EL (cell line): ENCODE results near the gene HPSE2.
A peak's percentile ranks its signal among the peaks of the same experiment; 100 is the strongest.

ENCODE experiments used
- DNase-seq: peaks from one replicate; pipeline ENCODE4 v3.0.0-alpha.2; 2016

The HPSE2 gene

DNA sequence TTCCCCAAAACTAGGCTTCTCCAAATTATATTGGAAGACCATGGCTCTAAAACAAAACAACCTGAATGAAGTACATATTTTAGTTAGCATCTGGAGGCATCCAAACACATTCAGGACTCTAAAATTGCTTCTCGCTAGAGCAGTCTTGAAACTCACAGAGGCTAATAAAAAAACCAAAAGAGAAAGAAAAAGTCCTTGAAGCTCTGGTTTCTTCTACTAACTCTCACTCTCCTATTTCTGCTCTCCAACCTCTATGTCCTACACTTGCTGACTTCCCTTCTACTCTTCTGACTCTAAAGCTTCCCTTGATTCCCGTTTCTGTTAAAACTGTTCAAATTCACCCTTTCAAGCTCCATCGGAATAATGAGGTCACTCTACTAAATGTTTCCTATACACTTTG lies 418.3 kb downstream of the HPSE2 start:
- no peak for DNase-seq

DNA sequence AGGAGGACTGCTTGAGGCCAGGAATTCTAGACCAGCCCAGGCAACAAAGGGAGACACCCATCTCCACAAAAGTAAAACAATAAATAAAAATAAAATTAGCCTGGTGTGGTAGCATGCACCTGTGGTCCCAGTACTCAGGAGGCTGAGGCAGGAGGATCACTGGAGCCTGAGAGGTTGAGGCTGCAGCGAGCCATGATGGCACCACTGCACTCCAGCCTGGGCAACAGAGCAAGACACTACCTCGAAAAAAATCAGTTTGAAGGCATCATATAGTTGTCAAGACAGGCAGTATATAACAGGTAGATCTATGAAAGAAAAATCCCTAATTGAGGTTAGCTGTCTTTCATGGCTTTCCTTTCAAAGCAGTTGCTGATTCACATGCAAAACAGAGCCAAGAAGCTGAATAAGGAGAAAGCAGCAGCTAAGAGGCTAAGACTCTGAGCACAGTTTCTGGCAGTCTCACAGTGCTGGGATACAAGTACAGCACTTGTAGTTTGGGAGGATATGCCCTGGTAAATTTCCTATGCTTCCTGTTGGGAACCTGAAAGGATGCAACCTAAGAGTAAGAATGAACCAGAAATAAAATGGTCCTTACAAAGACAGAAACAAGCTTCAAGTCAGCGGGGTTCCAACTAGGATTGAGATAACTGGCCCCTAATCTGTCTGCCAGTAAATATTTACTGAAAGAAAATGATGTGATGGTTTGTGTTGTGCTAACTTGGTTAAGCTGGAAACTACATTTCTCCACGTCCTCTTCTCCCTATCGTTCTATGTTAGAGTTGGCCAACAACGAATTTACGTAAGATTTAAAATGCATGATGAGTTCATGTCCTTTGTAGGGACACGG lies 420.4 kb downstream of the HPSE2 start:
- no peak for DNase-seq

DNA sequence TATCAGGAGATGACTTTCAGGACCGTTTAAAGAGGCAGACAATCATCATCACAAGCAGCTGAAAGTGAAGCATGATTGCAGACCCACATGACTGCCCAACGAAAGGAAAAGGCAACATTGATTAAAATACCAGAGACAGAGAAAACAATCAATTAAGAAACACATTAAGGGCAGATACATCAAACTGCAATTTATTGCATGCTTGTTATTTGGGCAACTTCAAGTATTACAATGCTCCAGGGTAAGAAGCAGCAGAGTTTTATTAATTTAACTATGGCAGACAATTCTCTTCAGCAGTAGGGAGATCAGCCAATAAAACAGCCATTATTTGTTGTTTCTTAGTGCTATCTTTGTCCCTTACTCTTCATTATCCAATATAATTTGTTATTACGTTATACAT lies 421.2 kb downstream of the HPSE2 start:
- no peak for DNase-seq

DNA sequence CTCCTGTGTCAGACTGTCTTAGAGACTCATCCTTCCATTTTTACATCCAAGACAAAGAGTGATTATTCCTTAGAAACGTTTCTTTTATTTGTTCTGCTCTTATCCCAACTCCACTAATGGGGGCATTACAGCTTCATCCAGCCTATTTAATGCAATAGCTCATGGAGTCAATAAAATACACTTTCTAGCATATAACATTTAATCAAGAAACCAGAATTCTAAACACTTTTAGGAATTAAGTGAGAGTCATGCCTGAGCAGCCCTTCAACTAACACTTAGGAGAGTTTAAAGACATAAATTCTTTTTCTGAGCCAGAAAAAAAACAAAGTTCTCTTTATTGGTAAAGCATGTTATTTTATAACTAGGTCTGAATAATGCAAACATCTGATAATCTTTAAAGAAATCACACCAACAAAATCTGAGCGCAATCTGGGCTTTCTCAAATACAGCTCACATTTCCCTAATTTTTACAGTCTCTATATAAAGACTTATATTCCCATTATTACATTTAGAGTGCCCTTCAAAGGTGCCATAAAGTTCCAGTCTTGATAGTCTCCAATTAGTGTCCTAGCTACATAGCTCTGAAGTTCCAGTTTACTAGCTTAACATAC lies 427.3 kb downstream of the HPSE2 start:
- no peak for DNase-seq

- no peak for DNase-seq
These were observed 435.4 kb downstream of the HPSE2 start for GRCh38 chr10:98800263-98800662.

GRCh38 chr10:98795467-98795866 lies 440.2 kb downstream of the HPSE2 start:
- no peak for DNase-seq

DNA sequence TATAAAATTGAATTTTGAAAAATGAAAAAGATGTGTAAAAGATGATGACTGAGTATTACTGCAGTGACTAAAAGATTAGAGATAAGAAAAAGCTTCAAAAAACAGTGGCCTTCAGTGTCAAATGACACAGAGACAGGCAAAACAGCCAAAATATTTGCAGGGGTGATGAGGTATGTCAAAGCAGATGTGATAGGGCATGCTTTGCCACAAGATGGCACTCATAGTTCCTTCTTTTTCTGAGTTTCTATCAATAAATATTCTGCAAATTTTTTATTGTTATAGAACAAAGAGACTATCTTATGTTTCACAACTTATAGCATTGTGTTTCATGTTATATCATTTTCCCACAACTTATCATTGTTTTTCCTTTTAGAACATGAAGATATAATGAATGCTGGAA lies 444.8 kb downstream of the HPSE2 start:
- DNase-seq, result peak; percentile 1

DNA sequence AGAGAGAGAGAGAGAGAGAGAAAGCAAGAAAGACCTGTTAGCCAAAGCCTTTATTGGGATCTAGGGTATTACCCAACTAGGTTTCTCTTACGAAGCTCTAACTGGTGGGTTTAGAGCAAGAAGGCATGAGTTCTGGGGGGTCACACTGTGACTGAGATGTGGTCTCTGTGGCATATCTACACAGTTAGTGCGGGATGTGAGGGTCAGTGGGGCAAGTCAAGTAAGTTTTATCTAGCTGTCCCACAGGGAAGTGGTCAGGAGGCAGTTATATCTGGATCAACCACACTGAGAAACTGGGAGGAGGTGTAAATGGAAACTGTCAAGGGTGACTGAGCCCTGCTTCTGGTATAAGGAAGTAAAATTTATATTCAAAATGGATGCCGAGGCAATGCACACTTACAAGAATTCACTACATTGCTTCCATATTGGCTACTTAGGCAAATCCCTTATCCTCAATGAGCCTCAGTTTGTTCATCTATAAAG lies 457.3 kb downstream of the HPSE2 start:
- DNase-seq, result no peak

GRCh38 chr10:98758463-98758862 lies 477.2 kb downstream of the HPSE2 start:
- DNase-seq, result no peak

DNA sequence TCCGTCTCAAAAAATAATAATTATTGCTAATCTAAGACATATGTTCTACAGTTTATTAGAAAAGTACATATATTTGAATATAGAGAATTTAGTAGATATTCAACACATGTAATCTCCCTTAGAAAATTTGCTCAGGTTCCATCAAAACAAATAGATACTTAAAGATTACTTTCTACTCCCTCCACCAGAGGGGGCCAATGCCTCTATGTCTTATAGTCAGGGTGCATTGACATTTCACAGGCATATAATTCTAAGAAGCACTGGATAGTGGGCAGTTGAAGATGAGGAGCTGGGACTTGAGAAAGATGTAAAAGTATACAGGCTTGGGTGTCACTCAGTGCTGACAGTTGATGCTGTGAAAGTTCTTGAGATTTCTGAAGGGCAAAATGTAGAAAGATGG lies 487.4 kb downstream of the HPSE2 start:
- DNase-seq, result peak; percentile 37

DNA sequence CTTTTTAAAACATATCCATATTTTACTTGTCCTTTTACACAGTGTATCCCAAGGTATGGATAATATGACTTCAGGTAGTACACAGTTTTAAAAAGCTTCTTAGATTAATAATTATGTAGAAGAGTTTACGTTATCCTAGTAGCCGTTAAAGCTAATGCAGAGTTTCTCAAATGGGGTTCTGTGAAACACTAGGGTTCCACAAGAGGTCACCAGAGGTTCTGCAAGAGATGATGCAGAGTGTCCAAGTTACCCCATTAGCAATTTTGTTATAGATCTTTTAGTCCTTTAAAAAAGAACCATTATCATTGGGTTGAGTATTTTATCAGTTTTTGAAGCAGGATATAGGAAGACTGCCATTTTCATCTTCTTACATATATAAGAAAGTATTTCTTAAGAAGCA lies 490.0 kb downstream of the HPSE2 start:
- no peak for DNase-seq

DNA sequence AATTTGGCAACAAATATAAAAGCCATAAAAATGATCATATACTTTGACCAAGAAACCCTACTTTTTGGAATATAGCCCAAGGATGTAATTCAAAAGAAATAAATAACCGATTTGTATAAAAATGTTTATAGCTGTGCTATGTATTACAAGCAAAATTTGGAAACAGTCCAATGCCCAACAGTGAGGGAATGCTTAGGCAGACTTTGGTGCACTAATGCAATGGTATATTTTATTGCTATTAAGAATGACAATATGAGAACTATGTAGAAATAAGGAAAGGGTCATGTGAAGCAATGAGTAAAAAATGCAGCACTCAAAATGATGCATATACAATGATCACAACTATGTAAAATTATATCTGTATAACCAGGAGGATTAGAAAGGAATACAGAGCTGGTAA lies 515.1 kb downstream of the HPSE2 start:
- DNase-seq, result no peak

DNA sequence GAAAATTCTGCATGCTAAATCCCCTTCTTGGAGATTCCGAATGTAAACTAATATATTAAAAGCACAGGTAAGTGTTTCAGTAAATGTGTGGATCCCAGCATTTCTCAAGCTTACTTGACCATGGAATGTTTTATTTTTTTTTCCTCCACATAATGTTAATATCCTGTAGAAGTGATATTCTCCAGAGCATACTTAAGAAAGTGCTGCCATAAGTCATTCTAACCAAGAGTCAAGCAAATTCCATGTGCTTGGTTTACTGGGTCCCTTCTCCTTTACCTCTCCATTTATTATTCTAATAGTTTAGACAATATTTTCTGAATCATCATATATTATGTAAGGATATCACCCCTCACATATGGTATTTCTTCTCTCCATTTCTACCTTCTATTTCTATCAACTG lies 522.1 kb downstream of the HPSE2 start:
- DNase-seq, result no peak

DNA sequence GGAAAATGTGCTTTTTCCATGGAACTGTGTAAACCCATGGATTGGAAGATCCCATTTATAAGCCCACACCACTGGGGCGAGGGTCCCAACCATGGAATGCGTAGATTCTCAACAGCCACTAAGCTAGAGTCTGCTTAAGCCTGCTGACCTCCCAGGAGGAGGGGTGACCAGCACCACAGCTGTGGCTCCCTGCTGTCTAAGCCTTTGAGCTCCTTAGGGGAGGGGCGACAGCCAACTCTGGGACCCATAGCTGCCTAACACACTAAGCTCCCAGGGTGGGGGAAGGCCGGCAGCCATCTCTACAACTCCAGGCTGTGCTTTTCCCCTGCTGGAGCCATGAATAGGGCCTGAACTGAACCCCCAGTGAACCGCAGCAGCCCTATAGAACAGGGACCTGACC lies 539.1 kb downstream of the HPSE2 start:
- no peak for DNase-seq

DNA sequence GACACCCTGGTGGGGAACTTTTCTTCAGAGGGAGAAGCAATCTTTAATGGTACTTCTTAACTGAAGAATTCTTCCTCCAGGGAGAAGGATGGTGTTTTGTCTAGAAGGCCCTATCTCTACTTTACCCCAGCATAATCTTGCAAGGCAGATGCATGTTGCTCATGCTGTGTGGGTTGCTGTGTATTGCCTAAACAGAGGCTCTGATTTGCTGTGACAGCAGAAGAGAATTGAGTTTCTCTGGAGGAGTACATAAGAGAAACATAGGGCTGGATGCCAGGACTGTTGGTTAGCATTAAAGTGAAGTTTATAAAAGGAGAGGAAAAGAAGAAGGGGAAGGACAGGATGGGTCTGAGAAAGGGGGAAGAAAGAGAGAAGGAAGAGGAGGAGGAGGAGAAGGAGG lies 540.8 kb downstream of the HPSE2 start:
- no peak for DNase-seq

- DNase-seq, result peak; percentile 6
These were observed 541.6 kb downstream of the HPSE2 start for GRCh38 chr10:98694014-98694413.

DNA sequence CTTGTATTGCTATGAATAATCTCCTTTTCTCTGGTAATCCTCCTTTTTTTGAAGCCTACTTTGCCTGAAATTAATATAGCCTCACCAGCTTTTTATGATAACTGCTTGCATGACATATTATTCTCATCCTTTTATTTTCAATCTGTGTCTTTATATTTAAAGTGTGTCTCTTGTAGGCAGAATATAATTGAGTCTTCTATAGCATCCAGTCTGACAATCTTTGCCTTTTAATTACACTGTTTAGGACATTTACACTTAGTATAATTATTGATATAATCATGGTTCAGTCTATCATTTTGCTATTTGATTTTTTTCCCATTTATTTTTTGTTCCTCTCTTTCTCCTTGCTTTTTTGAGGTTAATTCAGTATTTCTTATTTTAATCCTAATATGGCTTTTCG lies 548.0 kb downstream of the HPSE2 start:
- DNase-seq, result no peak

GRCh38 chr10:98684019-98684899 lies 551.4 kb downstream of the HPSE2 start:
- DNase-seq, result no peak

GRCh38 chr10:98676895-98677294 lies 558.8 kb downstream of the HPSE2 start:
- no peak for DNase-seq

DNA sequence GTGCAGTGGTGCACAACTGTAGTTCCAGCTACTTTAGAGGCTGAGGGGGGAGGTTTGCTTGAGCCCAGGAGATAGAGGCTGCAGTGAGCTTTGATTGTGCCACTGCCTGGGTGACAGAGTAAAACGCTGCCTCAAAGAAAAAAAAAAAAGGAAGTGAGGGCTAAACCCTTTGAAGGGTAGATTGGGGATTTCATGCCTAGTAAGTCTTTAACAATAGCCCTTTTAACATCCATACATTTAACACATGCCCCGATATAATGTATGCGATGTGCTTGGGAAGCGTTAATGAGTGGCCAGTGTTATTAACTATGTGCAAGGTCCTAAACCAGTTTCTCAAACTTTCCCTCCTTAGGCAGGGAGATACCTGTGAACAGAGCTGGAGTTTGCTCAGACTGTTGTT lies 559.8 kb downstream of the HPSE2 start:
- no peak for DNase-seq

DNA sequence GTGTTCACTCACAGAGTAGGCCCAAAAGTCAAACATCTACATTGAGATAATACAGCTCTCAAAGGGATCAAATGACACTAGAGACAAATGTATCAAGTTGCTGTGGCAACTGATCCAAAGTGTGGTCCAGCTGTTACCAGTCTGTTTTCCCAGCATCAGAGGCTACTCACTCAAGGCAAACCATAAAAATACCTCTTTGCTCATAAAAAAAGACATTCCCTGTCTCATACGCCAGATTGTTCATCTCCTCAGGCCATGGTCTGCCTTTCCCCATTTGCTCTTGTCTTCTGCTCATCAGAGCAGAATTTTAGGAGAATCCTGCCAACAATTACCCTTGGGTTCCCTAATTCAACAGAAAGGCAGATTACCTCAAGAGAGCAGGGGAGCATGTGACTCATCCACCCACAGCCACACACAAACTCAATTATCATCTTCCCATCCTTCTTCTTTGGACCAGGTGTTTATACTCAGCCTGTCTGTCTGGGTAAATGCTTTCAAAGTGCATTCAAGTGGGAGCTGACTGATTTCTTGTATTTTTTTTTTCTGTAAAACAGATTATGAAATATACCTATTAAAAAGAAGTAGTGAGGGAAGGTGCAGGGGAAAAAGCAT lies 562.4 kb downstream of the HPSE2 start:
- DNase-seq, result no peak

GRCh38 chr10:98667081-98667480 lies 568.6 kb downstream of the HPSE2 start:
- DNase-seq, result no peak

DNA sequence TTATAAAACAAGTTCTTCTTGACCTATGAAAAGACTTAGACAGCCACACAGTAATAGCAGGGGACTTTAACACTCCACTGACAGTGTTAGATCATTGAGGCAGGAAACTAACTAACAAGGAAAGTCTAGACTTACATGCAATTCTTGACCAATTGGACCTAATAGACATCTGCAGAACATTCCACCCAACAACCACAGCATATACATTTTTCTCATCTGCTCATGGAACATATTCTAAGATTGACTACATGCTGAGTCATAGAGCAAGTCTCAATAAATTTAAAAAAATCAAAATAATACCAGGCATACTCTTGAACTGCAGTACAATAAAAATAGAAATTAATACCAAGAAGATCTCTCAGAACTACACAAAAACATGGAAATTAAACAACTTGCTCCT lies 569.4 kb downstream of the HPSE2 start:
- no peak for DNase-seq
